Activated T-helper 1 cell treated with anti-CD3 and anti-CD28 coated beads, Interleukin-12 subunit alpha, Interleukin-12 subunit beta, Interleukin-2, Interleukin-4 antibody, amounts not matched to agents 30 ng/mL and 10 ng/mL and 1 ng/mL, durations not matched to agents 14 hours and 24 hours and 36 hours (primary cell): ENCODE results near the gene TSPAN9. TPM values are rescaled to one million over a fixed set of nuclear protein-coding genes. Genes with fewer than 3 reads are reported as not detected.

Experiments used
- DNase-seq: peaks from one replicate; pipeline ENCODE4 v3.0.0; 2021; ENCODE audit warnings: low spot score
- H3K27ac Mint-ChIP-seq: one replicate; pipeline ENCODE4 v1.8.0; 2021; ENCODE audit warnings: mild to moderate bottlenecking, mixed read lengths
- H3K27me3 Mint-ChIP-seq: one replicate; pipeline ENCODE4 v1.8.0; 2022; ENCODE audit warnings: mild to moderate bottlenecking, moderate library complexity, mixed read lengths; ENCODE audit not compliant: insufficient read depth
- H3K36me3 Mint-ChIP-seq: one replicate; pipeline ENCODE4 v1.8.0; 2021; ENCODE audit warnings: low read depth, mixed read lengths
- H3K4me1 Mint-ChIP-seq: one replicate; pipeline ENCODE4 v1.8.0; 2021; ENCODE audit warnings: low read depth, mixed read lengths
- H3K4me3 Mint-ChIP-seq: one replicate; pipeline ENCODE4 v1.8.0; 2021; ENCODE audit warnings: mild to moderate bottlenecking, moderate library complexity, mixed read lengths
- H3K9me3 Mint-ChIP-seq: one replicate; pipeline ENCODE4 v1.8.0; 2021; ENCODE audit warnings: mixed read lengths
- intact Hi-C: fragments of 100-400 bp; cut with micrococcal nuclease; formaldehyde crosslinking; loops from one replicate; pipeline ENCODE4 v1.15.1; 2024
- total RNA-seq: library from RNA; stranded (reverse); gene quantifications from 2 replicates; pipeline ENCODE4 v1.2.3, GENCODE V29; 2022

The TSPAN9 gene
- total RNA-seq, 1 donor from 2014 or later = 0.44 TPM

DNA sequence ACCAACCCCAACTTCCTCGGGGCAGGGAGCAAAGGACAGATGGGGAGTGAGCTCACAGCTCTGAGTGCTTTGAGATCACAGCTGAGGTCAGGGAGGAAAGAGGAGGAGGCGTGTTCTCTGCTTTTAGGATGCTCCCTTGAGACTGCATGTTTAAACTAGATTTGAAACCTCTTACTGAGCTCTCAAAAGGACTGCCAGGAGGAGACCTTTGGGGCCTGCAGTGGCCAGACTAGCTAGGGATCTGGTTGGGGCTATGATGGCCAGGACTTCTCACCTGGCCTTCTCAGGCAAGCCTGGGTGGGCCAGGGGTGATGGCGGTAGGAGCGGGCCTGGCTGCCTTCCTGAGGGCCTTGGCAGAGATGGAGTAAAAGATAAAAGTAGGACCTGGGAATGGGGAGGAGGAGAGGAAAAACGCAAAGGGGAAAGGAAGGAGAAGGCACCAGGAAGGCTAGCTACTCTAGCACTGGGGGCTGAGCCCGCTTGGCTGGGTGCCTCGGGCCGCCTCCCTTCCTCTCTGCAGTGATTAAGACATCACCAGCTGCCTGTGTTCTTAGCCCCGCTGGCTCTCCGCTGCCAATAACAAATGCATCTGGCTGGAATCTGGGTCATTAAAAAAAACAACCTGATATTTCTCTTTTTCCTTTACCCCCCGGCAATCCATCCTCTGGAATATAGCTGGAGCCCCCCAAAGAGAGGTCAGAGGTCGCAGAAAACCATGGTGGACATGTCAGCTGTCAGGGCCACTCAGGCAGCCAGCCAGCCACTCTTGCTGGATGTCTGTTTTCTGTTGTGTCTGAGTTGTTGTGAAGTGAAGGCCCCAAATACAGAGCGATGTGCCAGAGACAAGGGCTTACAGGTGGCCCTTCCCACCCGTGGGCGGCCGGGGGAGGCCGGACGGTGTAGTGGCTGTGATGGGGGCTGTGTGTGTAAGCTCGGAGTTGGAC, 141.3 kb downstream of the TSPAN9 start:
- Mint-ChIP-seq H3K9me3 (no peaks in the 10 kb centered on the region), H3K27me3 (no peaks in the 10 kb centered on the region), H3K4me1 (no peaks in the 10 kb centered on the region), H3K36me3 (no peaks in the 10 kb centered on the region), H3K4me3 (no peak overlapping the region), H3K27ac (no peak overlapping the region)
- intact Hi-C loops = no loop called here
- DNase-seq = no peak

DNA sequence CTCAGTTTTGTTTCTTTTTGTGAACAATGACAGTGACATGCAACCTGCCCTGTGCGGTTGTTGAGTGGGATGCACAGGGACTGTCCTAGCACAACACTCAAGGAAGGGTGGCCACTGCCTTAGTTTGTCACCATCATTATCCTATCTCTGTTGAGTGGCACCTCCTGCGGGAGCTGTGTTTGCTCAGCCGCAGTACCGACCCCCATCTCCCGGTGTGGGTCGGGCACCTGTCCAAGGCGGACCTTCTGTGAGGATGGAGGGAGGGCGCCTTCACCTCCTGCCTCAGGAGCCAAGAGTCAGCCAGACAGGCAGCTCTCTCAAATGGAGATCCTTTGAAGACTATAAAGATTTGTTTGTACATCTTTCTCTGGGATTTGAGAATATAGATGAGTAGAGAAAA, 142.1 kb downstream of the TSPAN9 start:
- no peaks in the 10 kb centered on the region for H3K36me3 Mint-ChIP-seq
- H3K9me3 Mint-ChIP-seq = no peaks in the 10 kb centered on the region
- H3K27me3 Mint-ChIP-seq = no peaks in the 10 kb centered on the region
- no peak overlapping the region for H3K4me3 Mint-ChIP-seq
- H3K27ac Mint-ChIP-seq = no peak overlapping the region
- no peaks in the 10 kb centered on the region for H3K4me1 Mint-ChIP-seq
- DNase-seq = no peak
- intact Hi-C loops = no loop called here

DNA sequence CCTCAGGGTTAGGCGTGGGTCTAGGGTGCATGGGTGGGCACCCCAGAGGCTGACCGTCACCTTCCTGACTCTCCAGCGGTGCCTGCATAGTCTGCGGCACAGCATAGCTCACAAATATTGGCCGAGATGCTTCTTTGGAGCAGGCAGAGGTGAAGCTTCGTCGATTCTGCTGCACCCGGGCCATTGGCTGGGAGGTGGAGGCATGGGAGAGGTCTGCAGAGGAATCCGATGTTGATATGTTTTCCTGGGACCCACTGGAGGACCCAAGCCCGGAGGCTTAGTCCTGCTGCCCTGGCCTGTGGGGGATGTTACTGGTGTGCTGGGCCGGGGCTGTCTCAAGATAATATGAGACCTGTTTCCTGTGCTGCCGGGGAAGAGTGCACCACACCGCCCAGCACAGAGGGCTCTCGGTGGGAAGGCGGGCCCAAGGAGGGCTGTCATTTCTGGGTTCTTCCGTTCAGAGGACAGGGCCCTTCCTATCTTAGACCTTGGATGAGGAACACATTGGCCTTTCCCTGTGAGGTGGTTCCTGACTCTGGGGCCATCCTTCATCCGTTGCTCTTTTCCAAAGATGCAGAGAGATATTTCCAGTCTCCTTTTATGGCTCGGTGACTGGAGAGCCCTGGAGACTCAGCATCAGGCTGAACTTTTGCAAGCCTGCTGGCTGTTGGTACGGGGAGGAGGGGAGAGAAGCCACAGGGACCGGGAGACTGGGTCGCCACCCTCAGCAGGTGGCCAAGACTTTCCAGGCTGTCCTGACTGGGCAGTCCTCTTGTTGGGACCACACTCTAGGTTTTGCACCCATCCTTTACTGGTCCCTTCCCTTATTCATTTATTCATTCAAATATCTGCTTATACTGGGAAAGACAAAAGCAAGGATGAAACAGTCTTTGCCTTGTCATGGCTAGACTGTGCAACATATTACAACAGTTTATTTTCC, 143.5 kb downstream of the TSPAN9 start:
- no peaks in the 10 kb centered on the region for H3K4me1 Mint-ChIP-seq
- H3K27me3 Mint-ChIP-seq = no peaks in the 10 kb centered on the region
- no peaks in the 10 kb centered on the region for H3K36me3 Mint-ChIP-seq
- no peak overlapping the region for H3K4me3 Mint-ChIP-seq
- no peaks in the 10 kb centered on the region for H3K9me3 Mint-ChIP-seq
- intact Hi-C loops = no loop called here
- H3K27ac Mint-ChIP-seq = no peak overlapping the region
- DNase-seq = no peak

DNA sequence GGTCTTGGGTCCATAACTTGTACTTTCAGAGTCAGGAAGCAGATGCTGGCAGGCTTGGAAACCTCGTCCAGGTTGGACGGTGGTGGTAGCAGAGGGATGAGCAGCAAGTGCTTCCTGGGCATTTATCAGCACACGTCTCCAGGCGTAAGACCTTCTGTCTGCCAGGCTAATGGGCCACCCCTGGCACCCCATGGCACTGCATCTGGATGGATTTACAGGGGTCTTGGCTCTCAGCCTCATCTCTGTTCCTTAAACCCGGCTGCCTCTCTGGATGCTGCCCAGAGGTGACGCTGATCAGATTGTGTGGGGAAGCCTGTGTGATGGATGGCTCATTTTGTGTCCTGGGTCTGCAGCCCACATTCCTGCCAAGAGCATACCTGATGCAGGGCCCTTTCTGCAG, 145.1 kb downstream of the TSPAN9 start:
- intact Hi-C loops = no loop called here
- no peak for DNase-seq
- H3K4me3 Mint-ChIP-seq = no peak overlapping the region
- no peaks in the 10 kb centered on the region for H3K9me3 Mint-ChIP-seq
- H3K27ac Mint-ChIP-seq = no peak overlapping the region
- peaks cover 4% of the 10 kb centered on the region for H3K27me3 Mint-ChIP-seq
- H3K4me1 Mint-ChIP-seq = no peaks in the 10 kb centered on the region
- no peaks in the 10 kb centered on the region for H3K36me3 Mint-ChIP-seq

DNA sequence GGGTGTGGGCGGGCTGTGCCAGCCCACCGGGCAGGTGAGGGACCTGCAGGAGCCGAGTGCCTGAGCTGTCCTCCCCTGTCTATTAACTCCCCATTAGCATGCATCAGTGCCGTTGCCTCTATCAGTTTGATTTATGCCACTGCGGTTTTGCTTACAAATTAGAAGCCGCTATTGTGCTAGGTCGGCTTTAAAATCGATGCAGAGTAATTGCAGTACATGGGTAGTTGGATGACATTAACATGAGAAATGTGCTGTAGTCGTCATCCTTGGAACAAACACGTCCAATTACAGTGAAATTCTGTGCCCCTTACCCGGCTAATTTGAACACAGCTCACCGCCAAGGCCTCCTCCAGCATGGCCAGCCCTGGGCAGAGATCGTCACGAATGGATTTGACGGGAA, 145.8 kb downstream of the TSPAN9 start:
- Mint-ChIP-seq H3K4me1 (no peaks in the 10 kb centered on the region), H3K9me3 (no peaks in the 10 kb centered on the region), H3K4me3 (no peak overlapping the region), H3K27ac (no peak overlapping the region), H3K36me3 (no peaks in the 10 kb centered on the region), H3K27me3 (peaks cover 4% of the 10 kb centered on the region)
- intact Hi-C loops = no loop called here
- DNase-seq = no peak

DNA sequence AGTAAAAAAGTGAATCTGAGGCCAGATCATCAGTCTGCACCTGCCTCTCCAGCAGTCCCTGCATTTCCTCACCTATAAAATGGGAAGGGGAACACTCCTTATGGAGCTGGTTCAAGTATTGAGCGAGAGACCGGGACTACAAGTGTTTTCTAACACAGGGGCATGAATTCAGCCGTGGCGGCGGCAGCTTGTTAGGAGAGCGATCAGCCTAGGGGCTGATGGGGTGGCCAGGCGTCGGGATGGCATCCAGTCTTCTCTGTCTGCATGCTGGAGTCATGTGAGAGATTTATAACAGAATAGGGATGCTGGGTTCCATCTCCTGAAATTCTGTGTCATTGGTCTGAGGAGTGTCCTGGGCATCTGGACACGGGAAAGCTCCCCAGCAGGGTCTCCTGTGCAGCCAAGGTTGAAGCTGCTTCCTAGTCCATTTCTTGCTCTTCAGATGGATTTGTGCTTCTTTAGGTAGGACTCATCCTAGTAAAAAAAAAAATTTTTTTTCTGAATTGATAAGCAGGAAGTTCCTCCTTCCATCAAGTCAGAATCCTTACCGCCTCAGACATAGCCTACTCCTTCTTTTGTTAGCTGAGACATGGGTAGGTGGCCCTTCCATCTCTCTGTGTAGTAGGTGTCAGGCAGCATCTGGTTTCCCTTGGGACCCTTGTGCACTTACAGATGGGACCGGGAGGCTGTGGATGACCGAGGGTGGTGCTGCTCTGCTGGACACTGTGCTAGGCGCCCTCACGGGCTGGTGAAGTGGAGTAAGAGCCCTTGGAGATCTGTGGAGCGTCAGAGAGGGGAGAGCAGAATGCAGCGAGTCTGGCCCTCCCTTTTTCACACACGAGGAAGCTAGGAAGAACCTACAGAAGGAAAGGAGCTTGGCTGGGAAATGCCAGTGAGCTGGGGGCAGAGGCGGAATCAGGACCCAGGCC, 146.7 kb downstream of the TSPAN9 start:
- Mint-ChIP-seq H3K27me3 (peaks cover 4% of the 10 kb centered on the region), H3K27ac (no peak overlapping the region), H3K4me3 (no peak overlapping the region), H3K4me1 (no peaks in the 10 kb centered on the region), H3K9me3 (no peaks in the 10 kb centered on the region), H3K36me3 (no peaks in the 10 kb centered on the region)
- DNase-seq = no peak
- intact Hi-C loops = no loop called here

DNA sequence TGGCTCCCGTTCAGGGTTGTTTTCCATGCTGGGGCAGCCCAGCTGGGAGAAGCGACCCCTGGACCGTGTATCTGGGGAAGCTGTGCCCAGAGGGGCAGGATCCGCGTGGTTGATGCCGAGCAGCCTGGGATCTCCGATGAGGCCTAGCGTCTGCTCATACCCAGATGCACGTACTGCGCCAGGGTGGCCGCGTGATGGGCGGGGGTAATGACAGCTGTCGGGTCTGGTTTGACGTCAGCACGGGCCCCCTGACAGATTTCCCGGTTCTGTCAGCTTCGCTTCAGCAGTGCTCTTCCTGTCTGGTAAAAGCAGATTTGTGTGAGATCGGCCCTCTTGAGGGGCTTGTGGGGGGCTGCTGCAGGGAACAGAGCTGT, 147.3 kb downstream of the TSPAN9 start:
- Mint-ChIP-seq H3K27ac (no peak overlapping the region), H3K9me3 (no peaks in the 10 kb centered on the region), H3K4me1 (no peaks in the 10 kb centered on the region), H3K27me3 (peaks cover 4% of the 10 kb centered on the region), H3K4me3 (no peak overlapping the region), H3K36me3 (no peaks in the 10 kb centered on the region)
- intact Hi-C loops = no loop called here
- no peak for DNase-seq

DNA sequence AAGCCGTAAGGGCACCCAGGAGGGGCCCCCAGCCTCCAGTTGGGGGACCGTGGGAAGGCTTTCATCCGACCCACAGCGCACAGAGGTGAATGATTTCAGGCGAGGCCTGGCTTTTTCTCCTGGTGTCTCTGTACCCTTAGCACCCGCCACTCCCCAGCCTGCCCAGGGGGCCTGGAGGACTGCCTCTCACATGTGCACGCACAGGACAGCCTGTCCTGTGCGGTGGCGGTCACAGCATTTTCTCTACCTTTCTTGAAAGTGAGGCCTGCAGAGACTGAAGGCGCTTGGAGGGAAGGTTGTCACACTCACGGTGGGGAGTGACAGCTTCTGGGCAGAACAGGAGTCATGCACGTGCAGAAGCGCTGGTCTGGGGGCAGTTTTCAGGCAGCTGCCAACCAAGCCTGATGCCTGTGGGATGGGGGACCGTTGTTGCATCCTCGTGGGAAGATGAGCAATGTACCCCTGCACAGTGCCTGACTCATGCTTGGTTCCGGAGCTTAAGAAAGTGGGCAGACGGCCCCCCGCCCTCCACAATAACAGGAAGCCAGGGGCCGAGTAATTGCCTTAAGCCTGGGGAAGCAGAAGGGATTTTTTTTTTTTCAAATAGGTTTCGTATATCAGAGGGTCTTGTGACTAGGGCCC, 148.1 kb downstream of the TSPAN9 start:
- Mint-ChIP-seq H3K27ac (no peak overlapping the region), H3K36me3 (no peaks in the 10 kb centered on the region), H3K9me3 (no peaks in the 10 kb centered on the region), H3K4me3 (no peak overlapping the region), H3K27me3 (peaks cover 4% of the 10 kb centered on the region), H3K4me1 (no peaks in the 10 kb centered on the region)
- no peak for DNase-seq
- intact Hi-C loops = no loop called here

DNA sequence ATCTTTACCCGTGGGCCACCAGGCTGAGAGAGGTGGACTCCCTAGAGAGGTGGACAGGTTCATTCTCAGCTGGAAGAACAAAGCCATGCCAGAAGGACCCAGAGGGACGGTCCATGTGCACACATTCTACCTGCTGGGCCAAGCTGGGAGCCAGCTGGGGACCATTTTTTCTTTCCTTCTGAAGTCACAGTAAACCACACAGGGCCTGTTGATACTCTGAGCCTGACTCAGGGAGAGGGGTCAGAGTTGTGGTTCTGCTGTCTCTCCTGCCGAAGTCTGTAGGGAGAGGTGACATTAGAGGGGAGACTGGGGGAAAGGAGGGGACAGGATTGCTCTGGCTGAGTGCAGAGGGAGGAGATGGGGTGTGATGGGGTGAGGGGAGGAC, 148.6 kb downstream of the TSPAN9 start:
- H3K4me1 Mint-ChIP-seq = no peaks in the 10 kb centered on the region
- no peak overlapping the region for H3K27ac Mint-ChIP-seq
- intact Hi-C loops = no loop called here
- H3K27me3 Mint-ChIP-seq = peaks cover 4% of the 10 kb centered on the region
- no peaks in the 10 kb centered on the region for H3K36me3 Mint-ChIP-seq
- H3K4me3 Mint-ChIP-seq = no peak overlapping the region
- no peak for DNase-seq
- H3K9me3 Mint-ChIP-seq = no peaks in the 10 kb centered on the region

DNA sequence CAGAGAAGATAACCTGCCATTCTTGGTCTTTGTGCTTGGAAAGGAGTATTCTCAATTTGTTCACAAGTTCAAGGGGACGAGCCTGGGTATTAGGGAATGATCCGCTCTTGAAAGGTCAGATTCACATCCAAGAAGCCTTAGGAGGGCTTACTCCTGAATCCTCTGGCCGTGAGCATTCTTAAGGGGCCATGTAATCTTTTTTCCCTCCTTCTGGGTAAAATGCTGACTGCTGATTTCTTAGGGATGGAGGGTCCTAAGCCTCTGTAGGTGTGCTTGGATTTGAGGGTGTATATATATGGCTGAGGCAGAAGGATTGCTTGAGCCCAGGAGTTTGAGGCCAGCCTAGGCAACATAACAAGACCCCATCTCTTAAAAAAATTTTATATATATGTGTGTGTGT, 149.1 kb downstream of the TSPAN9 start:
- H3K4me3 Mint-ChIP-seq = no peak overlapping the region
- H3K4me1 Mint-ChIP-seq = no peaks in the 10 kb centered on the region
- H3K9me3 Mint-ChIP-seq = no peaks in the 10 kb centered on the region
- intact Hi-C loops = no loop called here
- no peak overlapping the region for H3K27ac Mint-ChIP-seq
- H3K27me3 Mint-ChIP-seq = peaks cover 4% of the 10 kb centered on the region
- H3K36me3 Mint-ChIP-seq = no peaks in the 10 kb centered on the region
- DNase-seq = no peak

DNA sequence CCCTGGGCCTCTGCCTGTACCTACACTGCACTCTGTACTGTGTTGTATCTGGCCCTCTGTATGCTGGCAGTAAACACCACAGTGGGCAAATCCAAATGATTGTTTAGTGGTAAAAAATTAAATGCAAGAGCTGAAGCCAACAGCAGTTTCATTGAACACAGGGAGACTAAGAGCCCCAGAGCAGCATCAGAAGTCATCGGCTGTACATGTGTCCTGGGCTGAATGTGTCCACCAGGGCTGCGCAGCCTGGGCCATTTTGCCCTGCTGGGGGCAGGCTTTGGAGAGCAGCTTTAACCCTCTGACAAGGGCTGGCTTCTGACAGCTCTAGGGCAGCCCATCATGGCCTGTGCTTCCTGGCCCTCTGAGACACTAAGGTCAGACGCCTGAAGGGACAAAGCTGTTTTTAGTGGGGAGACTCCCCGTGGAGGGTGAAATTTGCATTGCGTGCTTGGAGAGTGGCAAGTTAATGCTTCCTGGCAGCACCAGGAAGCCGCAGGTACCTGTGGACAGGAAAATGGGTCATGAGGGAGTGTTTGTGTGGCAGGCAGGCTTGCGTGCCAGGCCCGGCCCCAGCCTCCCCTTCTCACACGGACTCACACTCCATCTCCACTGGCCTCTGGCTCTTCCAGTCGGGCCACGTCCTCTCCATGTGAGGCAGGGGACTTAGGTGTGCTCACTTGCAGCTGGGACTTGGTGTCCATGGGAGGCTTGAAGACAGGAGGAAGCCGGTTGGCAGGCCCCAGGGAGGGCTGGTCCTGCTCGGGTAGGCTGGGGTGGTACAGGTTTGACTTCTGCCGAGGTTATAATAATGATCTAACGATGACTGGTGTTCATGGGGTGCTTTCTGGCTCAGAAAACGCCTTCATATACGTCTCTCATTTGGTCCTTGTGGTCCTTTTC, 150.1 kb downstream of the TSPAN9 start:
- H3K9me3 Mint-ChIP-seq = no peaks in the 10 kb centered on the region
- no peaks in the 10 kb centered on the region for H3K36me3 Mint-ChIP-seq
- intact Hi-C loops = no loop called here
- DNase-seq = no peak
- H3K27me3 Mint-ChIP-seq = peaks cover 4% of the 10 kb centered on the region
- no peaks in the 10 kb centered on the region for H3K4me1 Mint-ChIP-seq
- H3K27ac Mint-ChIP-seq = no peak overlapping the region
- no peak overlapping the region for H3K4me3 Mint-ChIP-seq
